Measurements from ENCODE around the gene SLC7A14.

SLC7A14 gene

DNA sequence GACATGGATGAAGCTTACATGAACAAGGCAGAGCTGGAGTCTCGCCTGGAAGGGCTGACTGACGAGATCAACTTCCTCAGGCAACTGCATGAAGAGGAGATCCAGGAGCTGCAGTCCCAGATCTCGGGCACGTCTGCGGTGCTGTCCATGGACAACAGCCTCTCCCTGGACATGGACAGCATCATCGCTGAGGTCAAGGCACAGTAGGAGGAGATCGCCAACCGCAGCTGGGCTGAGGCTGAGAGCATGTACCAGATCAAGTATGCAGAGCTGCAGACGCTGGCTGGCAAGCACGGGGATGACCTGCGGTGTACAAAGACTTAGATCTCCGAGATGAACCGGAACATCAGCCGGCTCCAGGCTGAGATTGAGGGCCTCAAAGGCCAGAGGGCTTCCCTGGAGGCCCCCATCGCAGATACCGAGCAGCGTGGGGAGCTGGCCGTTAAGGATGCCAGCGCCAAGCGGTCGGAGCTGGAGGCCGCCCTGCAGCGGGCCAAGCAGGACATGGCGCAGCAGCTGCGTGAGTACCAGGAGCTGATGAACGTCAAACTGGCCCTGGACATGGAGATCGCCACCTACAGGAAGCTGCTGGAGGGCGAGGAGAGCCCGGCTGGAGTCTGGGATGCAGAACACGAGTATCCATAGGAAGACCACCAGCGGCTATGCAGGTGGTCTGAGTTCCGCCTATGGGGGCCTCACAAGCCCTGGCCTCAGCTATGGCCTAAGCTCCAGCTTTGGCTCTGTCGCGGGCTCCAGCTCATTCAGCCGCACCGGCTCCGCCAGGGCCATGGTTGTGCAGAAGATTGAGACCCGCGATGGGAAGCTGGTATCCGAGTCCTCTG, 89.6 kb downstream of the SLC7A14 start:
- no peak for DNase-seq

DNA sequence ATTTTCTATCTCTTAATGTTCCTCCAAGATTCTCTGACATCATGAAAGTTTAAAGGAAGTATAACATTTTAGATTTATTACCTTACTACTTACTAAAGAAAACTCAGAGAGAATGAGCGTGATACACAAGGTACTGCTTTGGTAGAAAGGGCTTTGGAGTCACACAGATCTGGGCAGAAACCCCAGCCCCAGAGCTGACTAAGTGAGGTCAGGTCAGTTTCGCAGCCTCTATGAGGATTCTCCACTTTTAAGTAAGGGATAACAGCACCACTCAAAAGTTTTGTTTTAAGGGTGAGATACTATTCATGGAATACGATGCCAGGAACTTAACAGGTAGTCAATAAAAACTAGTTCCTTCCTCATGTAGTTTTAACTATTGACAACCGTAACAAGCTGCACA, 91.1 kb downstream of the SLC7A14 start:
- DNase-seq, result no peak

DNA sequence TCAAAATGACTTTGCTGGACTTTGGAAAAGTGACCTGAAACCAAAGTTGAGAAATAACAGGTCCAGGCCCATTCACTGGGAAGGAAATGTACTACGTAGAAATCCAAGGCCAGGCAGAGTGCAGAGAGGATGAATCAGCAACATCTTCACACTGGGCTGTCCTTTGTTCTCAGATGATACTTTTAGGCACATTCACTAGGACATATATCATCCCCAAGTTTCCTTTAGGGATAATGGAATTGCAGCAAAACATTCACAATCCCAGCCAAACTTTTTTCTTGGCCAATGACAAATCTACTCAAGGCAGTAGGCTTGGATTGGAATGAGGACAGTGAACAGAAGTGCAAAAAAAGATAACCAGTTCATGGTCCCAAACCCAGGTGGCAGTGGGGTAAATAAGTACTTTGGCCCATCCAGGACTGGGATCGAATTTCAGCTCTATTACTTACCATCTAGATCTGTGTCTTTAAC, 92.1 kb downstream of the SLC7A14 start:
- DNase-seq, result no peak

DNA sequence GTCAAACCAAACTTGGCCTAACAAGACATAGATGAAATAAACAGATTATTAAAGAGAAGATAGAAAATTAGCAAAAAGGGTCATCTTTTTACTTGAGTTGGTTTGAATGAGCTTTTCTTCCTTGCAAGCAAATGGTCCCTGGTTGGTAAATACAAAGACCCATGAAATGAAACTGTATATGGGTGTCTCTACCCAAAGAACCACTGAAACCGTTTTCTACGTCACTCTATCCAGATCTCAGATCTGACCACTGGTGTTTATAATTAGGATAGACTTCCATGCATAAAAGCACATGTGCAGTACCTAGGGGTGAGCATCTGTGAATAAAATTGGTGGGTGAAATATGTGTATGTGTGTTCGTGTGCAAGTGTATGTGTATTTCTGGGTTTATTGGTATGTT, 94.0 kb downstream of the SLC7A14 start:
- no peak for DNase-seq

DNA sequence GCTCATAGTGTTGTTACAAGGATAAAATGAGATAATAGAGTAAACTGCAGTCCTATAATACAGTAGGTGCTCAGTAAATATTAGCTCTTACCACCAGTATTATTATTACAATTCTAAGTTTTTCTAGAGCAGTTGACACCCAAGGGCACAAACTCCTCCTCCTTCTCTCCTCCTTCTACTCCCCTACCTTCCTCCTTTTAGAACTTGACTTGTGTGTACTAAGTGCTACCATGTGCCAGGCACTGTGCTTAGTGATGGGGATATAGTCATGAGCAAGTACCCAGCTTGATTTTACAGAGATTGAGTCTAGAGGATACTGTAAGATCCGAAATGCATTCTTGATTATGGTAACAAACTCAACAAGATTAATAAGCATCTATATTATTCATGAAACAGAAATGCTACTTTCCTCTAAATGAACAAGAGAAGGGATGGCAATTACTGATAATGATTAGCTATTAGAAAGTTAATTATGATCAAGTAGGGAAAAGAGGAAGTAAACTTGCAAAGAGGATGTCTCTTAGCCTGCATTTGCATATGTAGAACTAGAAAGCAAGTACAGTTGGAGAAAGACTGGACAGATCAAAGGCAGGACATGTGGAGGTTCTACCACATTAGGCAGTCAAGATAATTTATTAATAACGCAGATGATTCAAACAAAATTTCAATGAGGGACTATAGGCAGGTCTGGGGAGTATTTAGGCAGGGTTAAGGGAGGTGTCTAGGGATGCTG, 94.9 kb downstream of the SLC7A14 start:
- DNase-seq, result no peak

DNA sequence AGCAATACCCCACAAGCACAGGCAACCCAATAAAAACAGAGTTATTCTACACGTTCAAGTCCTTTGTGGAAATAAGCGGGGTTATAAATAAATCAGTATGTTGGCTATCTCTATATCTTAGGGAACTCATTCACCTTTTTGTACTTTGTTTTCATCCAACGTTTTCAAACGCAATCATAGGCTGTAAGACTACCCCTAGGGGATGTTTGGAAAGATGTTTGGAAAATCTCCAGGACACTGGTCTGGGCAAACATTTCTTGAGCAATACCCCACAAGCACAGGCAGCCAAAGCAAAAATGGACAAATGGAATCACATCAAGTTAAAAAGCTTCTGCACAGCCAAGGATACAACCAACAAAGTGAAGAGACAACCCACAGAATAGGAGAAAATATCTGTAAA, 97.1 kb downstream of the SLC7A14 start:
- DNase-seq, result no peak

DNA sequence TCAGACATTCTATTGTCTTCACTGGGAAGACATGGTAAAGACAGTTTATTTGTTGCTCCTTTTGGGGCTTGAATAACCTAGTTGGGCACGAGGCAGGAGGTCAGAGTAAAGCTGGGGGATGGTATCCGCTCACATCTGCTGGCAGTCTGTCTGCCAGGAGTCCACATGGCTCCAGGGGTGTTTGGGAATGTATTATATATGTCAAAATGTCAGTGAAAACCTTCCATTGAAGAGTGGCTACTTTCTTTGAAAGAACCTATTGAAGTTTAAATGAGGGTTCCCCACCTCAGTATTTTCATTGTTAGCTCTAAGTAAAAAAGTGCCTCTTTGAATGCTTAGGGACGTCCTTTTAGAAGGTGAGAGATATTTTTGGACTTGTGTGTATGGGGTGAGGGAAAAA, 98.8 kb downstream of the SLC7A14 start:
- no peak for DNase-seq

DNA sequence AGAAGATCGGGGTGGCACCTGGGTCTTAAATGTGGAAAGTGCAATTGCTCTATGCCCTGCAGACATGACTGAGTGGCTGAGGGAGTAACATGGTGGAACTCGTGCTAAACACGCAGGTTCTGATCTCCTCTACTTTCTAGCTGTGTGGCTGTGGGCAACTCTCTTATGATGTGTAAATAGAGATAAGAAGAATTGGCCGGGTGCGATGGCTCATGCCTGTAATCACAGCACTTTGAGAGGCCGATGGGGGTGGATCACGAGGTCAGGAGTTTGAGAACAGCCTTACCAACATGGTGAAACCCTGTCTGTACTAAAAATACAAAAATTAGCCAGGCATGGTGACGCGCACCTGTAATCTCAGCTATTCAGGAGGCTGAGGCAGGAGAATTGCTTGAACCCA, 99.5 kb downstream of the SLC7A14 start:
- DNase-seq, result no peak

DNA sequence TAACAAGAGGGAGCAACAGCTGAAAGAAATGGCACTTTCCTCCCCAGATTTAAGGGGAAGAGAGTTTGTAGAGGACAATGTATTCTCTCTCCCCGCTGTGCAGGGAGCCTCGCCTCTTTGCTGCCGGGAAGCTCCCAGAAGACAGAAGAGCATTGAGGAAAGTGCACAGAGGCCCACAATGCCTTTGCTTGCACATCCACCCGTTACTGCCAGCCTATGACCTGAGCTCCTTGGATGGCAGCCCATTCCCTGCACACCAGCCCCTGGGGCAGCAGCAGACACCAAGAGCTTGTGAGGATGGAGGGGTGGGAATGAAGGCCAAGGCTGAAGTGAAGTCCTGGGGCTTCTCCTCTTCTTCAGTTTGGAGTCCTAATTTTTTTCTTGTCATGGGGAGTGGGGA, 100.2 kb downstream of the SLC7A14 start:
- no peak for DNase-seq

DNA sequence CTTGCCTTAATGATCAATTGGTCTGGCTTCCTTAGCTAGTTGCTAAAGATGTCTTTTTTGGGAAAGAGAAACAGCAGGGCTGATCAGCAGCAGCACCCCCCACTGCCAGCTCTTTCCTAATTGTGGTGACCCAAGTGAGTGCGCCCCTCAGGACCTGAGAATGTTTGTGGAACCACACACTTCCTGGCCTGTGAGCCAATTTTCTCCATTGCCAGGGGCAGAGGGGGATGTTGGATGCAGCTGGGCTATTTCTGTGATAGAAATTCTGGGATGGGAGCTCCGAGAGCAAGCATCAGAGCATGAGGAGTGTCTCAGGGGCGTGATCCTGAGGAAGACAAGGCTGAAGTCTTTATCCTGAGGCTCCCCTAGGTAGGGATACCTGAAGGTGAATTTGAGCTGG, 100.6 kb downstream of the SLC7A14 start:
- DNase-seq, result no peak

DNA sequence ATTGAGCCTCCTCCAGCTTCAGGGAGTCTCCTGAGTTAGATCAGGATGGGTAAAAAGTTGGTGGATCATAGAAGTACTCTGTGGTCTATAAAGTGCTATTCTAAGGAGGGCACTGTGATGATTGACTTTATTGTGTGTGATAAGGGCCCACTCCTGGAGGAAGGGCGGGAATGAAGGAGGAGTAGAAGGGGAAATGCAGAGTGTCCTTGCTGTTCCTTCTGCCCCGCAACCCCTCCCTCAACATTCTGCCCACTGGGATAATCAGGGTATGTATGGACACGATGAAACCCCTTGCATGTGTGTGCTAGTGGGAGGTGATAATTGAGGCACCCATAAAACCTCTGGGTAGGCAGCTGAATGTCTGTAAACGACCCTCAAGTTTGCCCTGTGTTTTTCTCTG, 101.0 kb downstream of the SLC7A14 start:
- DNase-seq, result no peak

DNA sequence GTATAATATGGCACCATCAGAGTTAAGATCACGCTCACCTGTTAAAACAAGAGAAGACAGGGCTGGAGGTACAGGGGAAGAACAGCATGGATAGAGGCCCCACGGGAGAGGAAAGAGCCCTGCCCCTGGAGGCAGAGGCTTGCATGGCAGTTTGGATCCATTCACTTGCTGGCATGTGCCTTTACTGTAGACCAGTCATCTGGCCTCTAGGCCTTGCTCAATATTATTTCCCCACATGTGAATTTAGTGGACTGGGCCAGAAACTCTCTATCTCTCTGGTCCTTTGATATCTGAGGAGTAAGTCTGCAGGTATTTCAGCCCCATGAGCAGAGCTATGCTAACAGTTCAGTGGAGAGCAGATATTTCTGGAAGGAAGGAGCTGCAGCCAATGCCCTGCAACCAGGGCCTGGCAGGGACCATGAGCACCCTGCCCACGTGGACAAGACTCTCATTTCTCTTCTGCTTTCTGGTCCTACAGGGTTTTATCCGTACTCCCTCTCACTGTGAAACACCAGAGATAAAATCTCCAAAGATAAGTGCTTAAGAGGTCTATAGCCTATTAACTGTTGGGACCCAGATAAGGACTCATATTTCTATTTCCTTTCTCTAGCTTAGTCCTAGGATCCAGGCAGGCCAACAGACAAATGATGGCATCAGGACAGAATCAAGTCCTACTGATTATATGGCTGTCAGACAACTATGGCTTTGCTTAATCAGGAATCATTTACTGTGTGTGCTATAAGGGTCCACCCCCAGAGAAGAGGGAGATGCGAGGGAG, 102.2 kb downstream of the SLC7A14 start:
- no peak for DNase-seq

DNA sequence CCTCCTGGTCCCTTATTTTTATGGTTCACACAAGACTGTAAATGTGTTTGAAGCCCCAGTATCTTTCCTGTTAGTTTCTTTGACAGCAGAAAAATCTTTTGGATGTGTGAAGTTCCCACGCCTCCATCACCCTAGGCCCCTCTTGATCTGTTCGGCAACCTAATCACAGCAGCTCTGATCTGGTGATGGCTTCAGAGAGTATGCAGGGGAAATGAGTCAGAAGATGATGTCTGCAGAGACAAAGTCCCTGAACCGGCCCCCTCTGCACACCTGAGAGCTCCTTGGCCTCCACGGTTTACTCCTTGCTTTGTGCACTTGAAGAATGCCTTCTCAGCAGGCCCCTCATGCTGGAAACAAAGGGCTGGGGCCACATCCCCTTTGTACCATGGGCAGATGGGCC, 103.7 kb downstream of the SLC7A14 start:
- DNase-seq, result no peak

DNA sequence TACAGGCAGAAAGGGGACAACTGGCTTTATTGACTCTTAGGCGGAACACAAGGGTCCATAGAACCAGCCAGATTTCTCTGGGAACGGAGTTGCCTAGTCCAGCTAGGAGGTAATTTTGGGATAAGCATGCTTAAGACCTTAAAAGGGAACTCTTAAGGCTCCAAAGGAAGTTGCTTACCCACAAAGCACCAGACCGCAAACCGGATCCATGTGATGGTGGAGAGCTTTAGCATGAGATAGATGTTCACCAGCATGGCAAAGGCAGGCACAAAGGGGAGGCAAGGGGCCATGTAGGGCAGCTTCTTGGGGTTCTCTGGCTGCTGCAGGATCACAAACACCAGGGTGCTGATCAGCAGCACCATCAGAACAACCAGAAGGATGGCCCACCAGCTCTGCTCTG, 105.8 kb downstream of the SLC7A14 start:
- DNase-seq, result no peak

DNA sequence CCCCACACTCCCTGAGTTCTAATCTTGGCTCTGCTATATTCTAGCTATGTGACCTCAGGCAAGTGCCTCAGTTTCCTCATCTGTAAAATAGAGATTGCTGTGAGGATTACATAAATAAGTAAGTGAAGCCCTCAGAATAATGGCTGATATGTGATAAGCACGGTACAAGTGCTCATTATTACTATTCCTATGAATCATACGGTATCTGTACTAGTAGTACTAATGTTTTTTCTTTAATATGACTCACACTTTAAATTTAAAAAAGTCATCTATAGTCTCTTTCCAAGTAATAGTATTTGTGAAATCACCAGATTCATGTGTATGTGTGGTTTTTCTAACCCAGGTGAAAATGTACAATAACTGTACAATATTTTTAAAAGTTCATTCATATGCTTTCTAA, 108.5 kb downstream of the SLC7A14 start:
- no peak for DNase-seq

DNA sequence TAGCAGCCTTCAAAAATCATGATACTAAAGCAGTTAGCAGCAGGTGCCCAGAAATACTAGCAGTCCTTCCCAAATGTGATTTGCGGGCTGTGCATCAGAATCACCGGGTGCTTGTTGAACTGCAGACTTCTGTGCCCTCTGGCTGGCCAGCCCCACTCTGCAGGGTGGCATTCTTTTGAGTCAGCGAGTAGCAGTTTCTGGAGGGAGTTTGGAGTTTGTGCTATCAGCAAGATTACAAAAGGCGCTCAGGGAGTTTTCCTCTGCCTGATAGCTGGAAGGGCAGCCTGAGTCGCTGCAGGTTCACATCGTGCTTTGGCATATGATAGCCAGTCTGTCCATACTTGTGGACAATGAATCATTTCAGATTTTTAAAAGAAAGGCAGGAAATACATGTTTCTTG, 109.6 kb downstream of the SLC7A14 start:
- no peak for DNase-seq

DNA sequence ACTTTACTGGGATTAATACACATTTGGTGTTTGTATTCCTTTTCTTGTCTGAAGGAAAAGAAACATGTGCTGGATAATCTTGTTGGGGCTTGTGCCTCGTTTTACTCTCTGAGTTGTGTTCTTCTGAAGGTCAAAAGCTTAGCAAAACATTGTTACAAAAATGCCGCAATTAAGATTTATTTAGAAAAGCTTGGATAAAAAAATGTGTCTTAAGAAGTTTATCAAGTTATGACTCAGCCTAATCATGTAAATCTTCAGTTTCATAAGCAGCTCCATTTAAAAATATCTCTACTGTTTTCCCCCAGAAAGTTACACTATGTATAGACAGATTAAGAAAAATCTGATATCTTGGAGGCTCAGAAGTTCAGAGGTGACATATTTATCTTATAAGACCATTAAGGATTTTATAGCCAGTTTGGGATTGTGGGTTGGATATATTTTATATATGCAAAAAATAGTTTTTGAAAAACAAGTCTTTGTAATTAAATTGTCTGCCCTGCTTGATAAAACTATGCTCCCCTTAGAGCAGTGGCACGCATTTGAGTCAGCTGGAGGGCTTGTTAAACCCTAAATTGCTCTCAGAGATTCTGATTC, 110.7 kb downstream of the SLC7A14 start:
- DNase-seq, result no peak

DNA sequence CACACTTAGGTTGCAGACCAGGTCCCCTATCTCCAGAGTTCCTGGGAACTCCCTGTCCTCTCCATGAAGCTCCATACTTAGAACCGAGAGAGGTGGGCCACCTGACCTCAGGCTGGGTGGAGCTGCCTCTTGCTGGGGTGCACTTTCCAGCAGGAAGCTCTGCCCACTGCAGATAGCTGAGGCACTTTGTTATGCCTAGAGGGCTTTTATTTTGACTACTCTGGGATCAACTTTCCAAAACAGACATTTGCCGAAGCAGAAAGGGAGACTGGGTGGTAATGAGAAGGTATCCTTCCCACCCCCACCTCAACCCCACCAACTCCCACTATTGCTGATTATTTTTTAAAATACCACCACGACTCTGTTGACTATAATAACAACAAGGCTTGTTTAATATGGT, 112.5 kb downstream of the SLC7A14 start:
- no peak for DNase-seq

DNA sequence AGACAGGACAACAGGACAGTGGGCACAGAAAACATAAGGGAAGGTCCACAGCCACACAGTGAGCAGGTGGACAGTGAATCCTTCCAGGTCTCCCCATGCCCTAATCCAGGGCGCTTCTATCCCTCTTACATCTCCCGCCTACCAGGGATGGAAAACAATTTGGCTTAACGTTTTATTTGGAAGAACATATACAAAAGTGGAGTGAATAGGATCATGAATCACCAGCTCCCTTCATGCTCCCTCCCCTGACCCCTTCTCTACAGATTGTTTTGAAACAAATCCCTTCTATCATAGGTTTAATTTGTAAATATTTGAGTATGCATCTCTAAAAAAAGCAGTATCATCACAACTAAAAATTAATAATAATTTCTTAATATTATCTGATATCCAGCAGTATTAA, 114.7 kb downstream of the SLC7A14 start:
- no peak for DNase-seq

DNA sequence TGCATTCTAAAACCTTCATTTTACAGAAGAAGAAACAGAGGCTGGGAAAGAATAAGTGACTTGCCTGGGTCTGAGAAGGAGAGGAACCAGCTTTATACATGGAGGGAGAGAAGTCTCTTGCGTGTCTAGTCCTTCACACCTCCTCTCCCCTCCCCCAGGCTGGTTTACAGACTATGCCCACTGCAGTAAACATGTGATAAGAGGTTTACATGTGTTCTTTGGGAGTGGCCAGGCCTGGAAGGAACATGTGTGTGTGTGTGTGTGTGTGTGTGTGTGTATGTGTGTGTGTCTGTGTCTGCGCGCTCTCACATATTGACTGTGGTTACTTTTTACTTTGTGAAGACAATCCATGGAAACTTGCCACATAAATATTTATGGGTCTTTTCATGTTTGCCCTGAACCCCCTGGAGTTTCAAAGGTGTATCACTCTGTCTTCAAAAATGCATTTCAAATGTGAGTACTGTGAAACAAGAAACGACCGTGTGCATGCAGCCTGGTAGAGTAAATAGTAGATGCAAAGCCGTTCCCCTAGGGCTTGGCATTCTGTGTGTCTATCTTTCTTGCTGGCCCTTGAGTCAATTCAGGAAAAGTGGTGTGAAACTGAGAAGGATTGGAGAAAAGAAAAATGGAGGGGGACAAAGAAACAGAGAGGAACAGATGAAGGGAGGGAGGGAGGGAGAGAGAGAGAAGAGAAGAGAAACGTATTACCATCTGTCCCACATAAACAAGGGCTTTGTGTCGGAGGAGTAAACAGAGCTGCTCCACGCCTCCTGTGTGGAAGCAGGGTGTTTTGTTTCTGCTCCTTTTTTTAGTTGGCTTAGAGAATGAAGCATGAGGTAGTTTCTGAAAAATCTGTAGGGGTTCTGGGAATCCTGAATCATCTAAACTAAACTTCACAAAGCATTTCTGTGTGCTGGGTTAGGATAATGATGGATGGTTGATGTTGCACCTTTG, 115.5 kb downstream of the SLC7A14 start:
- DNase-seq, result no peak

DNA sequence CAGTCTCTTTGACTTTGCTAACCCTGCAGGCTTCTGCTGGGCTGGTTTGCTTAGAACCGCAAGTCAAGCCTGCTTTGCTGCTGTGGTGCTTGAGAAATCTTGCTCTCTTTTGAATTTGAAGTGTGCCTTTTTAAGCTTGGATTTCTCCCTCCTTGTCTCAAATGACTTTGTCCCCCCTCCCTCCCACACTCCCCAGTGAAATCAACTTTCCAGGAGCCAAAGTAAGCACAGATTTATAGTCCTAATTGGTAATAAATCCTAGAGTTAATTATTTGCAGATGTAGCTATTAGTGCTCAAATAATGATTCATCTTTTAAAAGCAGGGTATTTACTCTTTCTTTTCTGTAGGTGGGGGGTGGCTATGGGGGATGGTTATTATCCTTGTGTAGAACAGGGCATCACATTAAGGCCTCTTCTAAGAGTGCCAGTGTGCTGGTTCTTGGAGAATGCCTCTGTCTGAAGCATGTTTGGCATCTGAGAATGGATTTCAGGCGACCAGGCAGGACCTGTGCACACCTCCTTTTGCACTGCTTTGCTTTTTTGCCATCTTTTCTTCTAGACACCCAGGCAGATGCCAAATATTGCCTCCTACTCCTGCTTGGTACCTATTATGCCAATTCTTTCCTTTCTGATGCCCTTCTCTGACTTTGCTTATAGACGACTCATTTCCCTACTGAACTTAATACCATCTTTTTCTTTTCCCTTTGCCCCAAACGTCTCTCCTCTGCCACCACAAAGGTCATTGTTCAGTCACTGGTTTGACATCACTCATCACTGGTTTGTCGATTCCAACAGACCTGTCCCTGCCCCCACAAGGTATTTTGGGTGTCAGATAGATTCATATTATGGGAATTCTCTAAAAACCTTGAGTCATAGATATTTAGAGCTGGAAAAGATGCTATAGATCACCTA, 116.5 kb downstream of the SLC7A14 start:
- DNase-seq, result peak in 1 of 2 experiments; percentile 5

Measured in NCI-H1930 (cell line).